Fibroblast of mammary gland (primary cell): ENCODE data around the gene SCD5.
A peak's percentile ranks its signal among the peaks of the same experiment; 100 is the strongest.

Source experiments
- DNase-seq: peaks from one replicate; pipeline ENCODE4 v3.0.0-alpha.2; 2010; ENCODE audit warnings: low read depth
- H3K4me3 ChIP-seq: 2 replicates; pipeline ENCODE4 v1.5.1; 2011; ENCODE audit warnings: low read depth, mild to moderate bottlenecking, low read length, moderate library complexity; ENCODE audit not compliant: control insufficient read depth
- TF ChIP-seq, protein P1 (sequence below): conservative IDR thresholded peaks from 2 replicates; pipeline ENCODE4 v1.5.1; 2011; ENCODE audit warnings: low read depth, low read length, inconsistent platforms; ENCODE audit not compliant: control insufficient read depth, insufficient read depth

SCD5 gene

DNA sequence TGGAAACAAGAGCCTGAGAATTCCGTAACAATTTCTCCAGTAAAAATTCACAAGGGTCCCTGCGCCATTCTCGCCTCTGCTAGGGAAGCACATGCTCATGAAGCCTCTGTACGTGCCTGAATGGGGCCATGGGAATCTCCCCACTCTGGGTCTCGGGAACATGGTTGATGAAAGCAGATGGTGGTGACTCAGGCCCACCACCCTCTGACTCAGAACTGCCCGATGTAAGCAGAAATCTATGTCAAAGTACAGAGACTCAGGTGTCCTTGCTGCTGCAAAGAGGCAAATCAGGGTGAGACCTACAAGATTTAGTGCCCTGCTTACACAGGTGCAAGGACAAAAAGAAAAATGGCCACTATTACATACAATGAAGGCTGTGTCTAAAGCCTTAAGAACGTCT lies 65.0 kb downstream of the SCD5 start:
- DNase-seq: peak; percentile 90
- no peak overlapping the region for H3K4me3 ChIP-seq
- TF ChIP-seq, protein P1, sequence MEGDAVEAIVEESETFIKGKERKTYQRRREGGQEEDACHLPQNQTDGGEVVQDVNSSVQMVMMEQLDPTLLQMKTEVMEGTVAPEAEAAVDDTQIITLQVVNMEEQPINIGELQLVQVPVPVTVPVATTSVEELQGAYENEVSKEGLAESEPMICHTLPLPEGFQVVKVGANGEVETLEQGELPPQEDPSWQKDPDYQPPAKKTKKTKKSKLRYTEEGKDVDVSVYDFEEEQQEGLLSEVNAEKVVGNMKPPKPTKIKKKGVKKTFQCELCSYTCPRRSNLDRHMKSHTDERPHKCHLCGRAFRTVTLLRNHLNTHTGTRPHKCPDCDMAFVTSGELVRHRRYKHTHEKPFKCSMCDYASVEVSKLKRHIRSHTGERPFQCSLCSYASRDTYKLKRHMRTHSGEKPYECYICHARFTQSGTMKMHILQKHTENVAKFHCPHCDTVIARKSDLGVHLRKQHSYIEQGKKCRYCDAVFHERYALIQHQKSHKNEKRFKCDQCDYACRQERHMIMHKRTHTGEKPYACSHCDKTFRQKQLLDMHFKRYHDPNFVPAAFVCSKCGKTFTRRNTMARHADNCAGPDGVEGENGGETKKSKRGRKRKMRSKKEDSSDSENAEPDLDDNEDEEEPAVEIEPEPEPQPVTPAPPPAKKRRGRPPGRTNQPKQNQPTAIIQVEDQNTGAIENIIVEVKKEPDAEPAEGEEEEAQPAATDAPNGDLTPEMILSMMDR: no peak

DNA sequence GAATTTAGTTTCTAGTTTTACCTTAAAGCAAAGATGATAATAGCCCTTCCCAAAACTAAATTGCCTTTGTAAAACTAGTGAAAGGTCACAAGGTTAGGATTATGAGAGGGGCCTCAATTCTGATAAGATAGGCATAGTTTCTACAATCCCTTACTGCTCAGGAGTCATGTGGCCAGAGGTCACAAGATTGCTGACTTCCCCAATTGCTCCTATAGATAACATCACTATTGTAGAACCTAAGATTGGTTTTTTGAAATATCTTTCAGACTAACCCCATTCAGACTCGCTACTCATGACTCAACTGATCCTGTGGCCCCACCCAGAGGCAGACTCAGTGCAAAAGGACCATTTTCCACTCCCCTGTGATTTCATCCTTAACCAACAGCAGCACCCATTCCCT lies 70.3 kb downstream of the SCD5 start:
- DNase-seq: no peak
- no peak overlapping the region for H3K4me3 ChIP-seq
- TF ChIP-seq, protein P1: no peak

DNA sequence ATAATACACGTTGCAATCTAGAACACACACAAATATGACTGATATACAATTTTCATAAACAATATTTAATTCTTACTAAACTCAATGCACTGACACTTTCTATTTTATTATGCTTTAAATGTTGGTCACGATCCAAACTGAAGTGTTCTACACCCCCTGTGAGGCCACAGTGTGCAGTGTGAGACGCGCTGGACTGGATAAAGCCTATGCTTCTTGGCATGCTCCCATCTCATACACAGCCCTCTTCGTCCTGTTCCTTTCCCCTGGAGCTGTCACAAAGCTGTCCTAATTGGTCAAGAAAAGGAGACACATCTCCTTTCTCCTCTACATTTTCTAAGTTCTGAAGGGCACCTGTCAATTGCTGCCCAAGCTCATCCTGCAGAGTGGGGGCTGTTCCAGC lies 72.0 kb downstream of the SCD5 start:
- no peak overlapping the region for H3K4me3 ChIP-seq
- TF ChIP-seq, protein P1: no peak
- DNase-seq: no peak

DNA sequence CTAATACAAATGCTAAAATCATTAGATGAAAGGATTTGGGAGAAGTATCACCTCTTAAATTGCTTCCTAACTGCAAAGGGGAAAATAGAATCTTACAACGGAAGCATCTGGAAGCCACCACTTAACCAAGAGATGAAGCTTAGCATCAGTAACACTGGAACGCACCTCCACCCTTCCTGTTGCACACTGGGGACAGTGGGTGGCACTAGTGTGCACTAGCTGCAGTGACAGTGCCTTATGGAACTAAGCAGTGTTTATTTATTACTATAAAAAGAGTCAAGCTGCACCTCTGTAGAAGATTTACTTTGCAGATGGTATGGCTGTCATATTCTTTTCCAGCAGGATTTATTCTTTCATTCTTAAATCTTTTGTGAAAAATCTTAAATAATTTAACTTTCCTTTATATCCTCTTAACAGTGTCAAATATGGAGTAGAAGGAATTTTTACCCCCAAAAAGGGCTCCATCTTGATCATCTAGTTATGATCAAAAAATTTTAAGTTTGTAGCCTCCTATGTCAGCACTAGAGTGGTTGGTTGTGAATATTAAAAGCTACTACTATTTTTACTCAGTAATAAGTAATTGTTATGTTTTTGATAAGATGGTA lies 76.7 kb downstream of the SCD5 start:
- TF ChIP-seq, protein P1: peak; percentile 22
- H3K4me3 ChIP-seq: no peak overlapping the region
- DNase-seq: no peak

DNA sequence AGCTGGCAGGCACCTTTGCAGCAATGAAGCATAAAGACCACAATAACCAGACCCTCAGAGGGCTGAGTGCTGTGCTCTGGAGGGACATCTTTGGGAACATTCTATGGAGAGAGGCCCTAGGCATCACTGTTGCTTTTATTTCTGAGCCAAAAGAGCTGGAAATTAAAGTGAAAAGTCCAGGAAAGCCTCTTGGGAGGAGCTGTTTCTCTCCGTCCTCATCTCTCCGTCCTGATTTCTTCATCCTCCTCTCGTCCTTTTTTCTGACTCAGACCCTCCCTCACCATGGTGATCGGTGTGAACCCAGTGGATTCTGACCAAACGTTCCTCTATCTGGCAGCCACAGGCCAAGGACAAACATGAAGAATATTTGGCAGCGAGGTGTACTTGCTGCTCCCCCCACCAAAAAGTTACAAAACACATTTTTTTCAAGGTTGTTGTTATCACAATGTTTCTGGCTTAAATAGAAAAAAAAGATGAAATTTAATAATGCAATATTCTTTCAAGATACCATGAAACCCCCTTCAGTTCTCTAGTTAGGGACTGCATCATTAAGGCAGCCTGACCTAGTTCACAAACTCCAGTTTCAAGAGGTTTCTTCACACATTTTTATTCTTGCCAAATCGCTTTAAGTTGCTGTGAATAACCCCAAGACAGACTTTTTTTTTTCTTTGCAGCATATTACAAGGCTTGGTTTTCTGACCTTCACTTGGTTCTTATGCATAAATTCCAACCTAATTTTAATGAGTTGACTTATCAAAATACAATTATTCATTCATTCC lies 80.2 kb downstream of the SCD5 start:
- DNase-seq: peak; percentile 65
- TF ChIP-seq, protein P1: no peak
- H3K4me3 ChIP-seq: no peak overlapping the region

DNA sequence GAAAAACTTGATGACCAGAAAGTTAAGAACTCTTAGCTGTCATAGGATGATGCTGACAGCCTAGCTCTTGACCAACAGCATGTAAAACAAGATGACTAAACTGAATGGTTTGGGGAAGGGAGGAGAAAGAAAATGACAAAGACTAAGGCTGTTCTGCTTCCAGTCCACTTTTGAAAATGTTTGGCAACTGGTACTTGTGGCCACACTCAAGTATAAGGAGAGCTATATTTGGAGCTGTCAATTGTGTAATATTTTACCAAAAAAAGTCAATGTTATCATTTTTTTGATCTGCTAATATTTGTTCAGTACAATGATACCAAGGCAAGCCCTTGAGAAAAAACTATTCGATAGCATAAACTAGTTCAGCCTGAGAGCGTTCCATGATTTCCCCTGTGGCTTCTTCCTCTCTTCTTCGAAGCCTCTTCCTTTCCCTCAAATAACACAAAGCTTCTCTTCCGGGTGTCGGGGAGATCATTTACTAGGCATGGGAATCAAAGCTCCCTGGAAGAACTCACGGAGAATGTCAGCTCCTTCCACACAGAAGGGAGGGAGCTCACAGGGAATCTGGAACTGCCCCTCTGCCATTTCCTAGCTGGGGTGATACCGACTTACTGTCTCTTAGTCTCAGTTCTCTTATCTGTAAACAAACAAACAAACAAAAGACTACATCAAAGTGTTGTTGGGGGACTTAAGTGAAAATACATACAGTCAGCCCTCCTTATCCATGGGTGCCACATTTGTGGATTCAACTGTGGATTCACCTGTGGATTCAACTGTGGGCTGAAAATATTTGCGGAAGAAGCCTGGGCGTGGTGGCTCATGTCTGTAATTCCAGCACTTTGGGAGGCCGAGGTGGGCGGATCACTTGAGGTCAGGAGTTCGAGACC lies 82.6 kb downstream of the SCD5 start:
- H3K4me3 ChIP-seq: no peak overlapping the region
- TF ChIP-seq, protein P1: no peak
- DNase-seq: peak; percentile 64
